Erythroblast (primary cell): Measurements from ENCODE around the gene BPIFA1.

Source experiments
- GATA1 ChIP-seq: IDR thresholded peaks from 2 replicates; pipeline ENCODE4 v1.6.1; 2011; ENCODE audit warnings: low read depth, mild to moderate bottlenecking, control low read depth, low read length, moderate library complexity
- POLR2A ChIP-seq: IDR thresholded peaks from 2 replicates; pipeline ENCODE4 v1.6.1; 2011; ENCODE audit warnings: mild to moderate bottlenecking, low read length

DNA sequence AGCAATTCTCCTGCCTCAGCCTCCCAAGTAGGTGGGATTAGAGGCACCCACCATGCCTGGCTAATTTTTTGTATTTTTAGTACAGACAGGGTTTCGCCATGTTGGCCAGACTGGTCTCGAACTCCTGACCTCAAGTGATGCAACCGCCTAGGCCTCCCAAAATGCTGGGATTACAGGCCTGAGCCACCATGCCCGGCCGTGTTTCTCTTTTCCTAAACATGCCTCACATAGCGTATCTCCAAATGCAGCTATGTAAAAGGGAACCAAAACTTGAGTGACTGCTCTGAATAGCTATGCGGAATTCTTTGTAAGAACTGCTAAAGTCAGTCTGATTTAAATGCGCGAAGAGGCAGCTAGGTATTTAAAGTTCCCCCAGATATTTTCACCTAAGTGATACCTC is 47.4 kb upstream of the BPIFA1 start:
- TF ChIP-seq POLR2A (no peak), GATA1 (no peak)
